ENCODE results near the gene BORCS6. TPM values are rescaled to one million over a fixed set of nuclear protein-coding genes. Genes with fewer than 3 reads are reported as not detected.
A peak's percentile ranks its signal among the peaks of the same experiment; 100 is the strongest.

Gene BORCS6
- total and polyA plus RNA-seq, 10 donors = 9.5 to 16.5 (median 12.3) TPM

- no peaks in the 10 kb centered on the region for H3K9me3 ChIP-seq
- intact Hi-C loops (cut with DNase I; ENCODE audit: low total_unique reads) = no loop called here
- peak overlapping the region; percentile 50 to 87 (median 78) for H3K4me3 ChIP-seq
- H3K27ac ChIP-seq = peak overlapping the region; percentile 95 to 97 (median 96)
- H3K27me3 ChIP-seq (replicated peaks in 1 of 7) = no peaks in the 10 kb centered on the region
- WGBS, 5 donors = 0 to 1% (median 0%) methylated on average over 30 to 32 of the region's 32 CpGs
- peaks cover 23 to 74% (median 54%) of the 10 kb centered on the region in 6 donors for H3K4me1 ChIP-seq
- TF ChIP-seq POLR2AphosphoS5 (IDR thresholded peaks at IDR 0.05) (peak in 1 of 3 donors; percentile 58), POLR2A (IDR thresholded peaks at IDR 0.05) (peak in 1 of 3 donors; percentile 6), CTCF (IDR thresholded peaks at IDR 0.05 in 8 of 11, conservative IDR thresholded peaks at IDR 0.05 in 3 of 11) (peak in 9 of 11 experiments; percentile 12 to 58 (median 28))
- H3K36me3 ChIP-seq = no peaks in the 10 kb centered on the region
- DNase-seq = peak; percentile 95
These were observed 3.0 kb downstream of the BORCS6 start for GRCh38 chr17:8186787-8187516.

DNA sequence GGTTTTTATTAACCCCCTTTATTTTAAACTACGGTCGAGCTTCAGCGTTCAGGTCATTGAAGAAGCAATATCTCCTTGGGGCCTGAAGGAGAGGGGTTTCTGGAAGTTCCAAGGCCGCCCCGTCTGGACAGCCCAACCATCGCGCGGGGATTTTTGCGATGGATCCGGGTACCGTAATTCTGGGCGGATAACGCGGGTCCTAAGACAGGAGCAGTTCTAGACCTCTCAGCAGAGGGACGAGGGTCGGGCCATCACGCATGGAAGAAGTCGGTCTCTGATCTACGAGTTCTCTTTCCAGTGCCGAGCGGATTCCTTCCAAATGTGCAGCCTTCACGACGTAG is 3.6 kb downstream of the BORCS6 start:
- intact Hi-C loops (cut with DNase I; ENCODE audit: low total_unique reads) = no loop called here
- no peaks in the 10 kb centered on the region for H3K9me3 ChIP-seq
- peaks cover 21 to 74% (median 52%) of the 10 kb centered on the region in 6 donors for H3K4me1 ChIP-seq
- 0 to 1% (median 0%) methylated on average over 8 to 23 of the region's 23 CpGs for whole genome bisulfite sequencing, 5 donors
- H3K36me3 ChIP-seq = no peaks in the 10 kb centered on the region
- H3K27me3 ChIP-seq (replicated peaks in 1 of 7) = no peaks in the 10 kb centered on the region
- H3K4me3 ChIP-seq = peak overlapping the region; percentile 50 to 87 (median 78)
- DNase-seq = no peak
- H3K27ac ChIP-seq = peak overlapping the region; percentile 95 to 97 (median 96)
- peak in 1 of 11 experiments; percentile 37 for TF ChIP-seq CTCF (IDR thresholded peaks at IDR 0.05 in 8 of 11, conservative IDR thresholded peaks at IDR 0.05 in 3 of 11)
- no peak for TF ChIP-seq POLR2AphosphoS5 (IDR thresholded peaks at IDR 0.05)
- TF ChIP-seq POLR2A (IDR thresholded peaks at IDR 0.05) = no peak

DNA sequence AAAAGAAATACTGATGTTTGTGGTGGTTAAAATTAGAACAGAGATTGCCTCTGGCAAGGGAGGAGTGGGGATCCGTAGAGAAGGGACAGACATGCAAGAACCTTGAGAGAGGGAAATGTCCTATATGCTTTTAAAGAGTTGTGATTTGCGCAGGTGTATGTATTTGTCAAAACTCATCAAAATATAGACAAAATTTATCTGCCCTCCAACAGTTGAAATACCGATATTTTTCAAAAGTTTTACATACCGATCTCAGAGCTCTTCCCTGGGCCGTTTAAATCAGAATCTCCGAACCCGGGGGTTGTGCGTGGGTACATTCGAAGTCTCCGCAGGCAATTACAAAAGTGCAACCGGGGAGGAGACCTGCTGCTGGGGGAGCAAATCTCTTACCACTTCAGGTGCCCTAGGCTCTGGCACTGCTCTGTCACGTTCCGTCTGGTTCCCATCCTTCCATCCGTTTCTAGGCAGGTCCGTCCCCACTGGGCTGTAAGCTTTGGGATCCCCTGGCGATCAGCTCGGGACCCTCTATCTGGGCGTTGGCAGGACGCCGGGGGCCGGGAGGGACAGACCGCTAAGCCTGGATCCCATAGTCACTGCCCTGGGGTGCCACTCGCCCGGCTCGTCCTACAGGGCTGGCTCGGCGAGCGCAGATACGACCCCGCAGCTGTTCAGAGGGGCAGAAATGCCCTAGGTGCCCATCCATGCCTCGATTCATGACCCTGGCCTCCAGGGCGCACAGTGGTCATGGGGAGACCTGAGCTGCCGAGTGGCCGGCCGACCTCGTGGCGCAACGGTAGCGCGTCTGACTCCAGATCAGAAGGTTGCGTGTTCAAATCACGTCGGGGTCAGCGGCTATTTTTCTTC is 4.2 kb downstream of the BORCS6 start:
- 0 to 1% (median 1%) methylated on average over 38 to 44 of the region's 44 CpGs for WGBS, 5 donors
- DNase-seq = peak; percentile 95

More for the DNA sequence above, 4.2 kb downstream of the BORCS6 start:
- Histone ChIP-seq H3K36me3 (no peaks in the 10 kb centered on the region), H3K27me3 (replicated peaks in 1 of 7) (no peaks in the 10 kb centered on the region), H3K4me1 (peaks cover 19 to 71% (median 46%) of the 10 kb centered on the region in 6 donors), H3K27ac (peak overlapping the region; percentile 95 to 97 (median 96)), H3K9me3 (no peaks in the 10 kb centered on the region), H3K4me3 (peak overlapping the region; percentile 50 to 87 (median 78))
- peak; percentile 87 to 94 (median 89) for TF ChIP-seq POLR2AphosphoS5 (IDR thresholded peaks at IDR 0.05)
- TF ChIP-seq CTCF (IDR thresholded peaks at IDR 0.05 in 8 of 11, conservative IDR thresholded peaks at IDR 0.05 in 3 of 11) = no peak
- TF ChIP-seq POLR2A (IDR thresholded peaks at IDR 0.05) = peak; percentile 24 to 54 (median 47)
- intact Hi-C loops (cut with DNase I; ENCODE audit: low total_unique reads) = no loop called here
